Measurements from ENCODE around the gene LRP1. TPM values are rescaled to one million over a fixed set of nuclear protein-coding genes. Genes with fewer than 3 reads are reported as not detected.

Gene LRP1
- total and polyA plus RNA-seq, 4 donors, result 87.5 to 375 (median 139) TPM

- Histone ChIP-seq H3K27me3 (ENCODE audit: control insufficient read depth in 4 of 4, insufficient read depth in 4 of 4, low read length in 3 of 4) (no peaks in the 10 kb centered on the region), H3K27ac (ENCODE audit: low read depth in 1 of 2, low read length in 2 of 2) (no peak overlapping the region), H3K9me3 (ENCODE audit: control insufficient read depth in 4 of 4, low read length in 3 of 4) (no peaks in the 10 kb centered on the region), H3K9ac (ENCODE audit: low read depth in 1 of 2, low read length in 2 of 2) (no peak overlapping the region), H3K4me3 (ENCODE audit: low read depth in 1 of 3, low read length in 3 of 3) (no peak overlapping the region), H3K4me1 (ENCODE audit: control insufficient read depth in 4 of 4, insufficient read depth in 4 of 4, low read length in 3 of 4) (no peaks in the 10 kb centered on the region), H3K36me3 (ENCODE audit: control insufficient read depth in 4 of 4, insufficient read depth in 3 of 4, low read depth in 1 of 4, low read length in 3 of 4) (peaks cover 37 to 100% (median 83%) of the 10 kb centered on the region in 4 donors)
- WGBS, result 85% methylated on average over 8 of the region's 8 CpGs
- TF ChIP-seq RXRA (IDR thresholded peaks at IDR 0.05) (no peak), TAF1 (conservative IDR thresholded peaks at IDR 0.05) (no peak), MAX (IDR thresholded peaks at IDR 0.05) (no peak), FOXA1 (IDR thresholded peaks at IDR 0.05) (no peak), SP1 (IDR thresholded peaks at IDR 0.05) (no peak), REST (IDR thresholded peaks at IDR 0.05) (no peak), EGR1 (IDR thresholded peaks at IDR 0.05; ENCODE audit: low read depth in 2 of 2) (no peak), JUND (IDR thresholded peaks at IDR 0.05) (no peak), FOXA2 (IDR thresholded peaks at IDR 0.05) (no peak), GABPA (IDR thresholded peaks at IDR 0.05 in 1 of 2, conservative IDR thresholded peaks at IDR 0.05 in 1 of 2) (no peak), CTCF (IDR thresholded peaks at IDR 0.05; ENCODE audit: low read depth, low read length, missing input control) (no peak), YY1 (IDR thresholded peaks at IDR 0.05) (no peak), HNF4G (IDR thresholded peaks at IDR 0.05) (no peak), HNF4A (conservative IDR thresholded peaks at IDR 0.05) (no peak), ZBTB33 (IDR thresholded peaks at IDR 0.05) (no peak)
- no peak for DNase-seq (ENCODE audit: low spot score)
Observed at GRCh38 chr12:57188090-57188425, 59.8 kb downstream of the LRP1 start.

GRCh38 chr12:57190037-57190436 lies 61.8 kb downstream of the LRP1 start:
- TF ChIP-seq RAD21 (IDR thresholded peaks at IDR 0.05) (no peak), RXRA (IDR thresholded peaks at IDR 0.05) (no peak), CTCF (IDR thresholded peaks at IDR 0.05; ENCODE audit: low read depth, low read length, missing input control) (no peak), GABPA (IDR thresholded peaks at IDR 0.05 in 1 of 2, conservative IDR thresholded peaks at IDR 0.05 in 1 of 2) (no peak), SP1 (IDR thresholded peaks at IDR 0.05) (no peak), FOXA2 (IDR thresholded peaks at IDR 0.05) (no peak), NR2F2 (IDR thresholded peaks at IDR 0.05) (no peak), YY1 (IDR thresholded peaks at IDR 0.05) (no peak), HNF4A (conservative IDR thresholded peaks at IDR 0.05) (no peak)
- Histone ChIP-seq H3K27ac (ENCODE audit: low read depth in 1 of 2, low read length in 2 of 2) (no peak overlapping the region), H3K9me3 (ENCODE audit: control insufficient read depth in 4 of 4, low read length in 3 of 4) (no peaks in the 10 kb centered on the region), H3K36me3 (ENCODE audit: control insufficient read depth in 4 of 4, insufficient read depth in 3 of 4, low read depth in 1 of 4, low read length in 3 of 4) (peaks cover 31 to 100% (median 83%) of the 10 kb centered on the region in 4 donors), H3K9ac (ENCODE audit: low read depth in 1 of 2, low read length in 2 of 2) (no peak overlapping the region), H3K27me3 (ENCODE audit: control insufficient read depth in 4 of 4, insufficient read depth in 4 of 4, low read length in 3 of 4) (no peaks in the 10 kb centered on the region), H3K4me1 (ENCODE audit: control insufficient read depth in 4 of 4, insufficient read depth in 4 of 4, low read length in 3 of 4) (no peaks in the 10 kb centered on the region), H3K4me3 (ENCODE audit: low read depth in 1 of 3, low read length in 3 of 3) (no peak overlapping the region)
- DNase-seq (ENCODE audit: low spot score), result no peak
- WGBS, result 78% methylated on average over 6 of the region's 6 CpGs
